Islet precursor cell (in vitro differentiated cells): ENCODE results near the gene IMP4.

Experiments
- DNase-seq: peaks from one replicate; pipeline ENCODE4 v3.0.0-alpha.2; 2018

Gene IMP4

GRCh38 chr2:130378898-130379214 lies 36.2 kb downstream of the IMP4 start:
- DNase-seq = no peak

GRCh38 chr2:130380096-130380934 lies 37.6 kb downstream of the IMP4 start:
- DNase-seq = no peak

GRCh38 chr2:130381145-130381544 lies 38.4 kb downstream of the IMP4 start:
- no peak for DNase-seq

GRCh38 chr2:130381619-130382018 lies 38.9 kb downstream of the IMP4 start:
- DNase-seq = no peak

- no peak for DNase-seq
Measured at GRCh38 chr2:130382313-130382917, 39.7 kb downstream of the IMP4 start.

- DNase-seq = no peak
Measured at GRCh38 chr2:130385709-130386108, 43.0 kb downstream of the IMP4 start.

GRCh38 chr2:130387071-130387400 lies 44.3 kb downstream of the IMP4 start:
- no peak for DNase-seq

- no peak for DNase-seq
Measured at GRCh38 chr2:130387804-130388203, 45.1 kb downstream of the IMP4 start.

GRCh38 chr2:130388221-130388907 lies 45.7 kb downstream of the IMP4 start:
- DNase-seq = no peak

- no peak for DNase-seq
Measured at GRCh38 chr2:130389358-130389757, 46.7 kb downstream of the IMP4 start.

GRCh38 chr2:130389783-130390182 lies 47.1 kb downstream of the IMP4 start:
- DNase-seq = no peak

- no peak for DNase-seq
Measured at GRCh38 chr2:130390460-130391057, 47.9 kb downstream of the IMP4 start.

- peak; percentile 87 for DNase-seq
Measured at GRCh38 chr2:130391058-130391871, 48.6 kb downstream of the IMP4 start.

GRCh38 chr2:130391872-130392670 lies 49.4 kb downstream of the IMP4 start:
- DNase-seq = peak; percentile 52

GRCh38 chr2:130393318-130393910 lies 50.7 kb downstream of the IMP4 start:
- DNase-seq = peak; percentile 82
